D721Med (cell line): ENCODE results near the gene POLN.
A peak's percentile ranks its signal among the peaks of the same experiment; 100 is the strongest.

Source experiments
- DNase-seq: peaks from one replicate; pipeline ENCODE4 v3.0.0; 2011; ENCODE audit warnings: low spot score; ENCODE audit not compliant: insufficient read length
- FAIRE-seq: peaks from 2 replicates; lab custom pipeline; 2011; peaks lifted over from hg19 to GRCh38; lab: Jason Lieb, UNC
- CTCF ChIP-seq: IDR thresholded peaks from 2 replicates; pipeline ENCODE4 v1.5.1; 2012; ENCODE audit warnings: mild to moderate bottlenecking, control low read depth; ENCODE audit not compliant: insufficient read depth; ENCODE audit errors: missing control alignments

POLN gene

GRCh38 chr4:2249526-2250356 is 7.8 kb upstream of the POLN start:
- TF ChIP-seq CTCF = no peak
- DNase-seq = peak; percentile 3
- FAIRE-seq = no peak

- FAIRE-seq (no peak), DNase-seq (peak; percentile 8)
- no peak for TF ChIP-seq CTCF
Observed at GRCh38 chr4:2248821-2249261, 6.9 kb upstream of the POLN start.

- no peak for TF ChIP-seq CTCF
- DNase-seq (peak; percentile 11), FAIRE-seq (no peak)
Observed at GRCh38 chr4:2248044-2248780, 6.3 kb upstream of the POLN start.

- peak; percentile 8 for DNase-seq
- no peak for TF ChIP-seq CTCF
Observed at GRCh38 chr4:2247128-2248043, 5.5 kb upstream of the POLN start.

GRCh38 chr4:2246384-2247127 is 4.6 kb upstream of the POLN start:
- DNase-seq (no peak), FAIRE-seq (no peak)
- no peak for TF ChIP-seq CTCF

More at GRCh38 chr4:2247128-2248043, 5.5 kb upstream of the POLN start:
- no peak for FAIRE-seq

- FAIRE-seq (no peak), DNase-seq (no peak)
- TF ChIP-seq CTCF = no peak
Observed at GRCh38 chr4:2245787-2246275, 3.9 kb upstream of the POLN start.
